RPMI8226 (cell line): ENCODE results near the gene BANP.
"Not testable (repeated sequence)": the region's sequence is repeated elsewhere in the genome, so short reads cannot be mapped to it uniquely, and the experiment has no call there.

Experiments used
- DNase-seq: peaks from one replicate; pipeline ENCODE4 v3.0.0-alpha.2; 2015

BANP gene

DNA sequence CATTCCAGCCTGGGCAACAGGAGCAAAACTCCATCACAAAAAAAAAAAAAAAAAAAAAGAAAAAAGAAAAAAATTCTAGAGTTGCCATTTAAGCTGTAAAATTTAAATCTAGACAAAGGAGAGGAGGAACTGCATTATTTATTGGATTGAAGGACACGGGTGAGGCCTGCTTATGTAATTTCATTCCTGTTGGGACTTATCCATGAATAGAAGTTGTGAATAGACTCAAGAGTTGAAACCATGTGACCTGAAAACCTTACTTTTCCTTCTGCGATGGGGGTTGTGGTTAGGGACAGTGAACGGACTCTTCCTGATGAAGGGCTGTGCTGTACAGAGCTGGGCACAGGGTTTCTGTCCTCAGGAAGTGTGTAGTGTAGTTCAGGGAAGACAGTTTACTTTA is 22.5 kb downstream of the BANP start:
- no peak for DNase-seq

DNA sequence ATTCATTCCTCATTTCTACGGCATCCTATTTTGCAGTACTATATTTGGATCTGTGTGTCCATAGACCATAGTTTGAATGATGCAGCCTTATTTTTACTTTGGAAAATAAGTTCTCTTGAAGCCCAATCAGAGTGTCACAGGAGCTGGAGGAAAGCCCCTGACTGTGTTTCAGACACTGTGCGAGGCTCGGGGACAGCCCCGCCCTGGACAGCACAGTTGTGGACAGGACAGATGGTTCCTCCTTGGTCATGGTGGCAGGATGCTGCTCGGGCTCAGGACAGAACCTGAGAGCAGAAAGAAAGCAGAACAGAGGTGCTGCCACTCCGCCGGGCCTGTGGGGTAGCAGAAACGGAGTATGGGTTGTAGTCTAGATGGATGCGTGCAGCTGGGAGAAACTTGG is 22.9 kb downstream of the BANP start:
- no peak for DNase-seq

GRCh38 chr16:87976665-87977064 is 25.4 kb downstream of the BANP start:
- no peak for DNase-seq

DNA sequence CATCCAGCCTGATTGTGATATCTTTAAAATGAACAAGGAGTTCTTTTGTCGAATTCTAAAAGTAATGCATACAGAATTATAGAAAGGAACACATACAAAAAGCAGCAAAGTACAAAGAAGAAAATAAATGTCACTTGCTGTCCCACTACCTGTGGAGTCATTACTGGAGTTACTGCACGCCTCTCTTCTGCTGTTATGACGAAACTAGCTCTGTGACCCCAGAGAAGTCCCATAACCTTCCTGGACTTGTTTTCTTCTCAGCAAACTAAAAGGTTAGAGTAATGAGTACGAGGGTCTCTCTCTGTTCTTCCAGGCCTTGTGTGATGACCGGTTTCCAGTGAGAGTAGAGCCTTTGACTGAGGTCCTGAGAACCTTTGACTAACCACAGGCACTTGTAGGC is 26.9 kb downstream of the BANP start:
- no peak for DNase-seq

DNA sequence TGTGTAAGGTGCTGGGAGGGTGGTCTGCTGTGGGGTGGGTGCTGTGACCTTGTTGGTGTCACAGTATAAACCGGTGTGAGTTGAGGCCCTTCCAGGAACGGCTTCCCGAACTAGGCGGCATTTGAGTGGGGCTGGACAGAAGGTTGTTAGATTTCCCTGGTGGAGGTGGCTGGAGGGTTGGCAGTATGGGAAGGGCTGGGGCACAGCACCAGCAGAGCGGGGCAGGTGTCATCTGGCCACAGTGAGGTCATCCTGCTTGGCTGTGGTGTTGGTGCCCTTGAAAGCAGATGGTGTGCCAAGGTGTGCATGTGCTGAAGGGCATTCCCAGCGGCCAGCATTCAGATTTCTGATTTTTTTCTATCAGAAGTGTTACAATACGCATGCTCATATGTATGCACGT is 28.1 kb downstream of the BANP start:
- DNase-seq = no peak

- DNase-seq = not testable (repeated sequence)
Measured at GRCh38 chr16:87979911-87980630, 28.8 kb downstream of the BANP start.

- DNase-seq = not testable (repeated sequence)
Measured at GRCh38 chr16:87981376-87981775, 30.1 kb downstream of the BANP start.

GRCh38 chr16:87982581-87983041 is 31.4 kb downstream of the BANP start:
- DNase-seq = no peak

DNA sequence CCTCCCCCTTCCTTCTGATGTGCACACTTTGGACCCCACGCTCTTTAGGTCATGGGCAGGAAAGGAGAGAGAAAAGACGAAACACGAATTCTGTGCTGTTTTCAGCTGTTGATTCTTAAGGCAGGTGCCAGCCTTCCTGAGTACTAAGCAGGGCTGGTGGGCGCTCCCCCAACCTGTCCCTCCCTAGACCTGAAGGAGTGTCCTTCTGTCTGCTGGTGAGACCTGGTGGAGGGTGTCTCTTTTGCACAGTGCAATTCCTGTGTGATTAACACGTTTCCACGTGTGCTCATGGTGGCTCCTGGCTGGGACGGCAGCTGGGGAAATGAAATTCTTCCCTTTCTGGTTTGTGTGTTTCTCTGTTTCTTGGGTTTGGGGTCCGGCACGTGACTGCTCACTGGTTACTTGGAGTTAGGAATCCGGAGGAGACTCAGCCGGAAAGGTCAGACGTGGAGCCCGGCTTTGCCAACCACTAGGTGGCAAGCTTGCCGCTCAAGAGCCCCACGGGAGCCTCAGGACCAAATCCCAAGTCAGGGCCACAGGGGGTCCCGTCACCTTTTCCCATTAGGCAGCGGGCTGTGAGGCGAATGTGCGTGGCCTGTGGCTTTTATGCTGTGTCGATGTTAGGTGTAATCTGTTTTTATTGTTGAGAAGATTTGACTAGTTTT is 32.0 kb downstream of the BANP start:
- DNase-seq = peak; percentile 9

DNA sequence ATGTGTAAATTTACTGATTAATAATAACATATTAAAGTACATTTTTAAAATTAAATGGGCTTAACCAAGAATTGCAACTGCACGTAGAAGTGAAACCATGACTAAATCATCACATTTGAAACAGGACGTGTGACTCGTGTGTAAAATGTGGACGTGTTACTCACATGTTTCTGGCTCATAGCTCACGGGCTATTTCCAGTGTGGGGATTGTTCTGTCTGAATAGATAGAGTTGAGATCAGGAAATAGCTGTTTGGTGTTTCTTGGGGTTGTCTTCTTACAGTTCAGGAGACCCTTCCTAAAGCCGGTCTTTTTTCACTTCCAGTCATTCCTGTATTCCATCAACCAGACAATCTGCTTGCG is 32.5 kb downstream of the BANP start:
- DNase-seq = peak; percentile 28

DNA sequence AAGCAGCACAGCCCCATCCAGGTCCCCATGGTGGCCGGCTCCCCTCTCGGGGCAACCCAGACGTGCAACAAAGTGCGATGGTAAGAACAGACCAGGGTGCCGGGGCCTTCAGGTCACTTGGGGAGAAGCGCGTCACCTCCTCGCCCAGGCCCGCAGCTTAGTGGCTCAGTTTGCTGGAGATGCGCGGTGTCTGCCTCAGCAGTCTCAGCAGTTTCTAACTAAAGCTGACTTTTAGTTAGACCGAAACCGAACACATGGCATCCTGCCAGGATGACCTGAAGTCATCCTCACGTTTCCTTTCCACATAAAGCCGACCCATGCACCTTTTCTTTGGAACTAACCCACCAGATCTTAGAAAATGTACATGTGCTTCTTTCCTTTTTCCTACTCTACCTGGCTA is 32.9 kb downstream of the BANP start:
- DNase-seq = peak; percentile 93

GRCh38 chr16:87984632-87985267 is 33.5 kb downstream of the BANP start:
- no peak for DNase-seq

GRCh38 chr16:87985493-87985892 is 34.3 kb downstream of the BANP start:
- DNase-seq = not testable (repeated sequence)

- not testable (repeated sequence) for DNase-seq
Measured at GRCh38 chr16:87986361-87986849, 35.2 kb downstream of the BANP start.

DNA sequence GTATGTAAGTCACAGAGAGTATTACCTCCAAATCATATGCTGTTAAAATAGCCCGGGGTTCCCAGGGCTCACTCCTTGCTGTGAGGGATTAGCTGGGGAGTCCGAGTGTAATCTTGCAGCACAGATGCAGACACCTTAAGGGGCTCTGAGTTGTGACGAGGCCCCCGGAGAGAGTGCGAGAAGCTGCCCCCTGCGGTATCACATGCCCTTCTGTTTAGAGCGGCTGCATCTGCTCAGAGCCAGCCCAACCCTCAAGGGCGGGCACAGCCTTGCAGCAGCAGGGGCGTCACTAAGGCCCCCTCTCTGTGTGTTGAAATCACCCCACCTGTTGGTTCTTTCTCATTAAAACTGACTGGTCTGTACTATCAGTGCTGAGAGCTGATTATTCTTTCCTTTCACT is 37.4 kb downstream of the BANP start:
- DNase-seq = not testable (repeated sequence)

DNA sequence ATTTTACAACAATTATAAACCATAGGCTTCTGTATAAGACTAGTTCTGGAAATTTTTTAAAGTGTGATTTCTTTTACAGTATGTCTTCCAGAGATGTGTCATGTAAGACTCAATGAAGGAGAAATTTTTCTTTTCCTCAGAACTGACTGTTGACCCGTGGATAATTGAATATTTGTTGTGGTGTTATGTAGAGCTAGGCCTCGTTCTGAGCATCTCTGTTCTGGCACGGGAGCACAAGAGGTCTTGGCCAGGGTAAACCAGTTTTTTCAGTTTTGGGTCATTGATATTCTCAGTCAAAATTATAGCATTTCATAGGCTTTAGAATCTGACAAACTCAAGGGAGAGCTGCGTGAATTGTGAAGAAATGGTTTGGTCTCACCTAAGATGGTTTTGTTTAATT is 39.0 kb downstream of the BANP start:
- DNase-seq = not testable (repeated sequence)

DNA sequence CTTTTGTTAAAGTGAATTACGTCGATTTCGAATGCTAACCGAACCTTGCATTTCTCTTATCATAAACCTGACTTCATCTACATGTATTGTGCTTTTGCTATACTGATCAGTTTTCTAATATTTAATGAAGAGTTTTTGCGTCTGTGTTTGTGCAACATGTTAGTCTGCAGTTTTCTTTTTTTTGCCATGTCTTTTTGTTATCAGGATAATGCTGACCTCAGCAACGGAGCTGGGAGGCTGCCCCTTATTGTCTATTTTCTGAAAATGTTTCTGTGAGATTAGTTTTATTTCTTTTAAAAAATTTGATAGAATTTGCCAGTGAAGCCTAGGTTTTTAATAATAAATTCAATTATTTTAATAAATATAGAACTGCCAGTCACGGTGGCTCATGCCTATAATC is 40.9 kb downstream of the BANP start:
- not testable (repeated sequence) for DNase-seq

GRCh38 chr16:87993901-87994300 is 42.7 kb downstream of the BANP start:
- no peak for DNase-seq

GRCh38 chr16:87995644-87996043 is 44.4 kb downstream of the BANP start:
- no peak for DNase-seq

- DNase-seq = no peak
Measured at GRCh38 chr16:87996962-87997880, 46.0 kb downstream of the BANP start.

- not testable (repeated sequence) for DNase-seq
Measured at GRCh38 chr16:87998184-87998793, 47.1 kb downstream of the BANP start.

DNA sequence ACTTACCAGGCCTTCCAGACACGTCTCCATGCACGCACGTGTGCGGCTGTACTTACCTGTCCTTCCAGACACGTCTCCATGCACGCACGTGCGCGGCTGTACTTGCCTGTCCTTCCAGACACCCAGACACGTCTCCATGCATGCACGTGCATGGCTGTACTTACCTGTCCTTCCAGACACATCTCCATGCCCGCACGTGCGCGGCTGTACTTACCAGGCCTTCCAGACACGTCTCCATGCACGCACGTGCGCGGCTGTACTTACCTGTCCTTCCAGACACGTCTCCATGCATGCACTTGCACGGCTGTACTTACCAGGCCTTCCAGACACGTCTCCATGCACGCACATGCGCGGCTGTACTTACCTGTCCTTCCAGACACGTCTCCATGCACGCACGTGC is 47.8 kb downstream of the BANP start:
- not testable (repeated sequence) for DNase-seq
